ENCODE data around the gene SRP72.

Gene SRP72

DNA sequence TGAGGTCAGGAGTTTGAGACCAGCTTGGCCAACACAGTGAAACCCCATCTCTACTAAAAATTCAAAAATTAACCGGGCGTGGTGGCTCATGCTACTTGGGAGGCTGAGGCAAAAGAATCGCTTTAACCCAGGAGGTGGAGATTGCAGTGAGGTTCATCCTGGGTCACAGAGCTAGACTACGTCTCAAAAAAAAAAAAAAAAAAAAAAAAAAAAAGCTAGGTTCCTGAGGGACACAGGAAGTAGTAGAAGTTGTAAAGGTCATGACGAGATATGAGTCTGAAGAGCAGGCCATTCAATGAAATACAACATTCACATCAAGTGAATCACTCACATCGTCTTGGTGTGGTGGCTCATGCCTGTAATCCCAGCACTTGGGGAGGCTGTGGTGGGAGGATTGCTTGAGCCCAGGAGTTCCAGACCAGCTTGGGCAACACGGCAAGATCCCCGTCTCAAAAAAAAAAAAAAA, 1.1 kb upstream of the SRP72 start:
- DNase-seq: peak; percentile 76

- peak; percentile 32 for DNase-seq
Measured at GRCh38 chr4:56466910-56467283, 520 bp upstream of the SRP72 start.

DNA sequence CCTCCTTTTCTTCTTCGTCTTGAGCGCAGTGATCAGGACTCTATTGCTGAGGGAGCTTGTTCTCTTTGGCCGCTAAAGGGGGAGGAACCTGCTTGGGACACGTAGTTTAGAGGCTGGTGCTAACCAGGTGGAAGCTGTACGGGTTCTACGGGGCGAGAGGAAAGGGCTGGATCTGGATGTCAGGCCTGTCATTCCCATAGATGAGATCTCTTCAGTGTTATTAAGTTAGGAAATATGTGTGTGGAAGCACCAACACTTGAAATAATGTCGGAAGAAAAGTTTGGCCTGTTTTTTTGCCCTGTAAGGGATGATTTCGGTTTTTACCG, 643 bp downstream of the SRP72 start:
- no peak for DNase-seq

GRCh38 chr4:56469489-56470210, 2.2 kb downstream of the SRP72 start:
- peak; percentile 37 for DNase-seq

- DNase-seq: no peak
Measured at GRCh38 chr4:56475917-56476316, 8.5 kb downstream of the SRP72 start.

GRCh38 chr4:56477192-56477702, 9.8 kb downstream of the SRP72 start:
- peak; percentile 59 for DNase-seq

GRCh38 chr4:56480691-56481090, 13.3 kb downstream of the SRP72 start:
- no peak for DNase-seq

- DNase-seq: no peak
Measured at GRCh38 chr4:56496241-56496640, 28.8 kb downstream of the SRP72 start.

DNA sequence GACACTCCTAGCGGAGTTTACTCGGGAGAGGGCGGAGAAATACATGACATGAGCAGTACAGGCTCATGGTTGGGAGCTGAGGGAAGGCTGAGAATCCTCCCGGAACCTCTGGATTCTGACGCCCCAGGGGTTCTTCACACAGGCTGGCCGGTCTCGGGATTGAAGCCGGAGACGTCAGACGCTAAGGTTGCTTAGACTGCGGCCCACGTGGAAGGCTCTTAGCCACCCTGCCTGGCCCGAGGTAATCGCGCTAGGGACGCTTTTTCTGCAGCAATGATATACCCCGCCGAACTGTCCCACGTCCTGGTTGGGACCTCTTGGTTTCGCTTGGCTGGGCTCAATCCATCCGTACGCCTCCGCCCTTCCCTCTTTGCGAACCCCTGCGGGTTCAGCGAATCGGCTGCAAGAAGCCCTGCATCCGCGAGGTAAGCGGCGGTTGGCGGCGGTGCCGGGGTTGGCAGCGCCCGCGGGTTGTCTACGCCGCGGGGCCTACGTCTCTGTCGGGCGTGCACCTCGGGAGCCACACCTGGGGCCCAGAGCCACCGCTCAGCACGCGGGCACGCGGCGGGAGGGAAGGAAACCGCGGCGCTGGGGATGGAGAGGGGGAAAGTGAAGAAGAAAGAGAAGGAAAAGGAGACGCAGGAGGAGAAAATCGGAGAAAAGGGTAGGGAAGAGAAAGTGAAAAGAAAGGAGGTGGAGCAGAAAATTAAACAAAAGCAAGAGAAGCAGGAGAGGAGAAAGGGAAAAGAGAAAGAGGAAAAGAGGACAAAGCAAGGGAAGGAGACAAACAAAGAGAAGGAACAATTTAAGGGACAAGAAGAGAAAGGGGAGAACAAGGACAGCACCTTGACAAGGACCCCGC, 38.1 kb downstream of the SRP72 start, which contains the start of gene ARL9:
Gene ARL9 (plus strand): TSS at position 523 of the 862 bp plus-strand sequence. CDS start 72 bp downstream, at position 595.
- DNase-seq: peak; percentile 73

- DNase-seq: peak; percentile 29
Measured at GRCh38 chr4:56511098-56511497, 43.7 kb downstream of the SRP72 start.

- DNase-seq: peak; percentile 42
Measured at GRCh38 chr4:56512166-56512565, 44.7 kb downstream of the SRP72 start.

DNA sequence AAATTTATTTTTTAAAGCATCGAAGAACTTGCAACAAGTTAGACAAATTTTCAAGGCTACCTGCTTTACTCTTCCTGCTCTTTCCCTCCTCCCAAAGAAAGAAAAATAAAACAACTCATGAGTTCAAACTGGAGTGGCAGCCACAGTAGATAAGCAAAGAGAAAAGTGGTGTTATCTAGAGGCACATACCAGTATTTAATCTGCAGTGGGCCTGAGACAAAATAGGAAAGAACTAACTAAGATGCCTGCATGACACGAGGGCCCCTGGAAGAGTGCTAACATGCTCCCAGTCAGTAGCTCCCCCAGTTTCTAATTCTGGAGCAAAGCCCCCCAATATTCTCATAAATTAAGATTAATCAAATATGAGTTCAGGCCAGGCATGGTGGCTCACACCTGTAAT, 46.1 kb downstream of the SRP72 start:
- peak; percentile 84 for DNase-seq

GRCh38 chr4:56530269-56531148, 63.1 kb downstream of the SRP72 start:
- DNase-seq: peak; percentile 96

DNA sequence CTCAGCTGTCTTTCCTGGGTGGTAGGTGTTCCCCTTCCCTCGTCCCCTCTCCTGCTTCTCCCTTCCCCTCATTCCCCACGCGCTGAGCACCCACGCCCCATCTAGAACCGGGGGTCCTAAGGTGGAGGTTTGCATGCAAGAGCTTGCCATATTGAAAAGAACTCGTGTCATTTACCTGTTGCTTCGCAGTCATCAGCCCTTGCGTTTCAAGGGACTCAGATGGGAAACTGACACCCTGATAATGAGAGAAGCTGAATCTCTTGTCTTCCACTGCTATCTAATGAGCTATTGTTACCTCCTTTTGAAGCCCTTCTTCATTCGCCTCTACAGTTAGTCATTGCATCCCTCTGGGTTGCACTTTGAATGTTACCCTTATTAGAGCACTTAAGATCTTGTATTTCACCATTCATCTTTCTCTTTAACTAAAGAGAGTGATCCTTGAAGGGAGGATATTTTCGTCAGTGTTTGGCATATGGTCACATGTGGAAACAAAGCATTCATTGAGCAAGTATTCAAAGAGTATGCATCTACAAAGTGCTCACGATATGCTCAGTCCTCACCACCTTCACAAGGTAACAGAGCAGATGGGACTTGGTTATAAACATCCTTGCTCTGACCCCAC, 63.8 kb downstream of the SRP72 start:
- DNase-seq: peak; percentile 27

DNA sequence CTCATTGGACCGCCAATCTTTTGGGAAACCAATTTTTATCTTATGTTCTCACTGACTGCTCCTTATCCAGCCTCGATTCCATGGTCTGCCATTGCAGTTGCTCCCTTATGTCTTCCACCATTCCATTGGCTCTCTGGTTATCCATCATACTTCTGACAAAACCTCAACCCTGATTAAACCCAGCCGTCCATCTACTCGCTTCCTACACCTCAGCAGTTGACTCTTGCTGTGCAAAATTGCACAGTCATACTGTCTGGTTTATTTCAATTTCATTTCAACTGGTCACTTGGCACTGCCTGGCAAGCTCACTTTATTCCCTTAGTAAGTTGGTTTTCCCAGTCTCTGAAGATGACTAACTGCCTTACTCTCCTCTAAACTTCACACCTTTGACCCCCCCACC, 64.4 kb downstream of the SRP72 start:
- peak; percentile 66 for DNase-seq

GRCh38 chr4:56532239-56532638, 64.8 kb downstream of the SRP72 start:
- DNase-seq: no peak

DNA sequence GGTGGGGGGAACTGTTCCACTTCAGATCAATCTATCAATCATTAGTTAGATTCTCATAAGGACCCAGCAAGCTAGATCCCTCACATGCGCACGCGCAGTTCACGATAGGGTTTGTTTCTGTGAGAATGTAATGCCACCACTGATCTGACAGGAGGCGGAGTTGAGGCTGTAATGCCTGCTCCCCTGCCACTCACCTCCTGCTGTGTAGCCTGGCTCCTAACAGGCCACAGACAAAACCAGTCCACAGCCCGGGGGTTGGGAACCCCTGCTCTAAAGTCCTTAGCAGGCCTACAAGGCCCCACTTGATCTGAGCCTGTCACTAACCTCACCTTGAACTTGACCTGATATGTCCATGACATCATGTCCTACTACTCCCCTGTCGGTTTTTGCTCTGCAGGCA, 68.5 kb downstream of the SRP72 start:
- no peak for DNase-seq

GRCh38 chr4:56537147-56537546, 69.7 kb downstream of the SRP72 start:
- DNase-seq: no peak

GRCh38 chr4:56540826-56541225, 73.4 kb downstream of the SRP72 start:
- DNase-seq: no peak

DNA sequence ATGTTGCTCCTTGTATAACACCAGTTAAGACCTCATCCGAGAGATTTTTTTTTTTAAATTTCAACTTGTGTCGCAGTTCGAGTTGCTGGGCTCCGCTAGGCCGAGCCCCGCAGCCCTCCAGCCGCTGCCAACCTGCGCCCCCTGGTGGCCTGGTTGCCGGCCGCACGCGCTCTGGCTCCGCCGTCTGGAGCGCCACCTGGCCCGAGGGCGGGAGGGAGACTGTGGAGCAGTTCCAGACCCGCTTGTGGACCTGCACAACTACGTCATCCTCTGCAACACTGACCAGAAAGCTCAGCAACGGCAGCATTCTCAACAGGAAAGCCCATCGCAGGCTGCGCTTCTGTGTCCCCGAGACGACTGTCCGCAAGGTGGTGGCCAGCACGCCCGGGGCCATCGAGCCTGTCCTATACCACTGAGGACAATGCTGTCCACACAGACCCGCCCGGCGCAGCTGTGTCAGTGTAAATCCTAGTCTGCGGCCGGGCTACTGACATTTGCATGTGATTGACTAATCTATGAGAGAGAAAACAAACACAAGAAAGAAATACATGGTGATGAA, 77.2 kb downstream of the SRP72 start:
- DNase-seq: peak; percentile 87

GRCh38 chr4:56550642-56551041, 83.2 kb downstream of the SRP72 start:
- no peak for DNase-seq

DNA sequence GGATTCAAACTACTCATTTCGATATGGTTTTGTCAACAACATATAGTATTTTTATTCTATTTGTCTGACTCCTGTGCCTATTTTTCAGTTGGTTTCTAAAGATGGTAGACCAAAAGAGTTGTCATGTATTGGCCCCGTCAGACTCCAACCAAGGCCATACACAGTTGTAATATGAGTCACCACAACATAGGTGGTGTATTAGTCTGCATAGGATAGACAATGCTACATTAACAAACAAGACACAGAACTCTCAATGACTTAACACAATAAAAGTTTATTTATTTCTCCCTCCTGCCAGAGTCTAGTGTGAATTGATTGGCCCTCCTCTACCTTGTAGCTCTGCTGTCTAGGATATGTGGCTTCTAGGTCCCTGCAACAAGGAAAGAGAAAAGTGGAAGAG, 84.1 kb downstream of the SRP72 start:
- no peak for DNase-seq

Data from hematopoietic multipotent progenitor cell treated with erythropoietin and hydrocortisone succinate and interleukin-3 and kit ligand, for 6 days (in vitro differentiated cells).